HL-60 (cell line): ENCODE data around the gene BMPR2.

Experiments used
- REST ChIP-seq: IDR thresholded peaks from 2 replicates; pipeline ENCODE4 v1.6.1; 2012; ENCODE audit warnings: low read depth; ENCODE audit not compliant: insufficient replicate concordance
- TF ChIP-seq, protein P1 (sequence below): IDR thresholded peaks from one replicate; pipeline ENCODE4 v1.5.1; 2011; ENCODE audit warnings: low read length, control low read depth, inconsistent platforms; ENCODE audit not compliant: insufficient read depth

DNA sequence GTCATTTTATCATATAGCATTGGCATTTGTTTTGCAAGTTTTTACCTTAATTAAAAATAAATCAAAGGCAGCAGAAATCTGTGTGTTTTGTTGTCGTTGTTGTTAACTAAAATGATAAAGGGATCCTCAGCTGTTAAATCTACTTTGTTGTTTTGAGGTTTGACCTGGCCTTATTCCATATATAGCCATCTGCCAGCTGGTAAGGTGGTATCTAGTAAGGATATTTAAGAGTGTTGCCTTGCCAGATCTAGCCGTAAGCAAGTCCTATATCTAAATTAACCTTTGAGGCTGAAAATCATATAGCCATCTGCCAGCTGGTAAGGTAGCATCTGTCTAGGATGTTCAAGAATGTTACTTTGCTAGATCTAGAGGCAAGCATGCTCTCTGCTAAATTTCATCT lies 56.6 kb downstream of the BMPR2 start:
- TF ChIP-seq, protein P1, sequence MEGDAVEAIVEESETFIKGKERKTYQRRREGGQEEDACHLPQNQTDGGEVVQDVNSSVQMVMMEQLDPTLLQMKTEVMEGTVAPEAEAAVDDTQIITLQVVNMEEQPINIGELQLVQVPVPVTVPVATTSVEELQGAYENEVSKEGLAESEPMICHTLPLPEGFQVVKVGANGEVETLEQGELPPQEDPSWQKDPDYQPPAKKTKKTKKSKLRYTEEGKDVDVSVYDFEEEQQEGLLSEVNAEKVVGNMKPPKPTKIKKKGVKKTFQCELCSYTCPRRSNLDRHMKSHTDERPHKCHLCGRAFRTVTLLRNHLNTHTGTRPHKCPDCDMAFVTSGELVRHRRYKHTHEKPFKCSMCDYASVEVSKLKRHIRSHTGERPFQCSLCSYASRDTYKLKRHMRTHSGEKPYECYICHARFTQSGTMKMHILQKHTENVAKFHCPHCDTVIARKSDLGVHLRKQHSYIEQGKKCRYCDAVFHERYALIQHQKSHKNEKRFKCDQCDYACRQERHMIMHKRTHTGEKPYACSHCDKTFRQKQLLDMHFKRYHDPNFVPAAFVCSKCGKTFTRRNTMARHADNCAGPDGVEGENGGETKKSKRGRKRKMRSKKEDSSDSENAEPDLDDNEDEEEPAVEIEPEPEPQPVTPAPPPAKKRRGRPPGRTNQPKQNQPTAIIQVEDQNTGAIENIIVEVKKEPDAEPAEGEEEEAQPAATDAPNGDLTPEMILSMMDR, result no peak
- no peak for TF ChIP-seq REST
